HT1080 (cell line): ENCODE results near the gene THBD. TPM values are rescaled to one million over a fixed set of nuclear protein-coding genes. Genes with fewer than 3 reads are reported as not detected.
A peak's percentile ranks its signal among the peaks of the same experiment; 100 is the strongest.

Experiments
- DNase-seq: peaks from one replicate; pipeline ENCODE4 v3.0.0-alpha.2; 2015; ENCODE audit warnings: low read depth
- total RNA-seq: library from RNA; depleted of rRNA; stranded (reverse); fragments of >200 nt; shearing (Covaris generic); gene quantifications from 2 replicates; pipeline ENCODE4 v1.2.3, GENCODE V29; 2014

THBD gene
- total RNA-seq, 1 experiment from 2014 or later = not detected

DNA sequence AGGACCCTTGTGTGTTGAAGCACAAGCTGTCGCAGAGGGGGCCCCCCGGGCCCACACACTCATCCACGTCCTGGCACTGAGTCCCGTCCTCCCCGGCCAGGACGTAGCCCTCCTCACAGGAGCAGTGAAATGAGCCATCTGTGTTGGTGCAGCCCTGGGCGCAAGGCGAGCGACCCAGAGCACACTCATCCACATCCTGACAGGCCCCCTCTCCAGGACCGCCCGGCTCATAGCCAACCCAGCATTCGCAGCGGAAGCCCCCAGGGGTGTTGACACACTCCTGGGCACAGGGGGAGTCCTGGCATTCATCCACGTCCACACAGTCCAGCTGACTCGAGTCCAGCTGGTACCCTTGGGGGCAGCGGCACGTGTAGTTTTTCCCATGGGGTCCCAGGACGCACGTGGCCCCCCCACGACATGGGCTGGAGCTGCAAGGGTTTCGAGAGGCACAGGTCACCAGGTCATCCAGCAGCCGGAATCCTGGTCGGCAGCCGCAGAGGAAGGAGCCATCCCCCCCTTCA lies 35.4 kb upstream of the THBD start:
- no peak for DNase-seq

- no peak for DNase-seq
Measured at GRCh38 chr20:23084282-23084844, 34.9 kb upstream of the THBD start.

DNA sequence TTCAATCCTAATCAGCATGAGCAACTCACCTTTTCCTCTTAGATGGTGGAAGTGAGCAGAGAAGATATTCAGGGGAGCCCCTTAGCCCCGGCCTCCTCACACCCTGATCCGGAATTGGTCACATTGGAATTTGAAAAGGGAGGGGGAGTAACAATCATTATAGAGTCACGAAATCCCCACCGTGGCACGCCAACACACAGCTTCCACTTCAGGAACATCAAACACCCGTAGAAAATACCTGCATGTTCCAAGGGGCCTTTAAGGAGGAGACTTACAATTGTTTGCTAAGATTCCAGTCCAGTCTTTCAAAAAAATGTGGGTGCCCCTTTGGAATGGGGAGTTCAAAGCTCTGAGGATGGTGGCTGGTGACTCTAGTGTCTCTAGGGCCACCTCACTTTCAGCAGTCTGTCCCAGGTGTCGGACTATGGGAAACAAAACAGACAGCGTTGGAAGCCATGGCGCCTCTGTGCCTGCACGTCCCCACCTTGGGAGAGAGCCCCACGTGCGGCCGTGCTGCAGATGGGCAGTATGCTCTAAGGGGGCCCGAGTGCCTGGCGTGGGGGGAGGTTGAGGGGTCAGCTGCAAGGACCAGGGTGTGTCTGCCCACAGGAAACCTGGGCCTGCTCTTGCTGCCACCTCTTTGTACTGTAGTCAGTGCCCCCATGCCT lies 34.2 kb upstream of the THBD start:
- no peak for DNase-seq

GRCh38 chr20:23082846-23083552 lies 33.5 kb upstream of the THBD start:
- DNase-seq = no peak

GRCh38 chr20:23081263-23081819 lies 31.9 kb upstream of the THBD start:
- no peak for DNase-seq

GRCh38 chr20:23080521-23080920 lies 31.0 kb upstream of the THBD start:
- no peak for DNase-seq

- no peak for DNase-seq
Measured at GRCh38 chr20:23079926-23080325, 30.5 kb upstream of the THBD start.

GRCh38 chr20:23079016-23079351 lies 29.5 kb upstream of the THBD start:
- no peak for DNase-seq

GRCh38 chr20:23078351-23079015 lies 29.0 kb upstream of the THBD start:
- DNase-seq = peak; percentile 10

DNA sequence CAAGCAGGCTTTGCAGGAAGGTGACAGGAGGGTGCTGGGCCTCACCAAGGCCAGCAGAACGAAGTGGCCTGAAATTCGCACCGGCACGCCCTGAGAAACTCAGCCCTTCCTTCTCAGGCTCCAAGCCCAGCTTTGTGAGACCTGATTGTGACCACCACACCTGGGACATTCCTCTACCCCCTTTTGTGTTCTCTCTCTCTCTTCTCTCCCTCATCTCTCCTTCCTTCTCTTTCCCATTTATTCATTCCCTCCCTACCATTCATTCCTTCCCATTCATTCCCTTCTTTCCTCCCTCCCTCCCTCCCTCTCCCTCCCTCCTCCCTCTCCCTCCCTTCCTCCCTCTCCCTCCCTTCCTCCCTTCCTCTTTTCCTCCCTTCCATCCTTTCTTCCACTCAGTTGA lies 27.8 kb upstream of the THBD start:
- DNase-seq = no peak

DNA sequence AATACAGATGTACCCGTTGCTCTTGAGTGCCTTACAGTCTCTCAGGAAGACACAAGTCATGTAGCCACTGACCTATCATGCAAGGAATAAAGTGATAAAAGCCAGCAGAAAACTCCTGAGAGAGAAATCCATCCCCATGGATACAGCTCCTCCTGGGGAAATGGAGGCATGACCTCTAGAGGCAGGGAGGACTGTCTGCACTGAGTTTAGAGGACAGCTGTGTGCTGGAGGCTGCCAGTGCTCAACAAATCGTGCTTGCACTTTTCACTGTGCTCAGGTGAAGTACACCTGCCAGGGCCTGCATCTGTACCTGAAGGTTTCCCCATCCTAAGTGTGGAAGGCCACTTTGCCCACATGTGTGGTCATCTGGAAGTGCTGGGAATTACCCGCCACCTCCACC lies 24.6 kb upstream of the THBD start:
- DNase-seq = no peak

- no peak for DNase-seq
Measured at GRCh38 chr20:23072892-23073586, 23.6 kb upstream of the THBD start.

- DNase-seq = no peak
Measured at GRCh38 chr20:23071996-23072395, 22.5 kb upstream of the THBD start.

GRCh38 chr20:23071398-23071797 lies 21.9 kb upstream of the THBD start:
- DNase-seq = no peak

GRCh38 chr20:23069108-23069507 lies 19.6 kb upstream of the THBD start:
- DNase-seq = no peak

GRCh38 chr20:23068283-23068682 lies 18.8 kb upstream of the THBD start:
- no peak for DNase-seq

GRCh38 chr20:23066772-23067171 lies 17.3 kb upstream of the THBD start:
- DNase-seq = no peak

GRCh38 chr20:23065266-23066201 lies 16.1 kb upstream of the THBD start:
- no peak for DNase-seq

DNA sequence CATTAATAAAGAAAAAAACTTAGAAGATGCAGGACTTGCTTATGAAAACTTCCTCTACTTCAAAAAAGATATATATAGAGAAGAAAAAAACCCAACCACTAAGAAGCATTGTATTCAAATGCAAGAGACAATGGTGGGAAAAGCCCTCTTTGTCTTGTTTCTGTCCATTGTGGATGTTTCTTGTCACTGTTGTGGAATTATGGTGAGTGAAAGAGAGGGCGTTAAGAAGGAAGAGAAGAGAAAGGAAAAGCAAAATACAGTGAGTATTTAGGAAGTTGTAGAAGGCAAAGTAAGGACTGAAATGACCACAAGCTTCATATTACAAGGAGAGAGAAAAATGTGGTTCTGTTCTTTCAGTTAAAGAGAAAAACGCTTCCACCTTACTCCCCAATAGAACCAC lies 14.1 kb upstream of the THBD start:
- DNase-seq = no peak

DNA sequence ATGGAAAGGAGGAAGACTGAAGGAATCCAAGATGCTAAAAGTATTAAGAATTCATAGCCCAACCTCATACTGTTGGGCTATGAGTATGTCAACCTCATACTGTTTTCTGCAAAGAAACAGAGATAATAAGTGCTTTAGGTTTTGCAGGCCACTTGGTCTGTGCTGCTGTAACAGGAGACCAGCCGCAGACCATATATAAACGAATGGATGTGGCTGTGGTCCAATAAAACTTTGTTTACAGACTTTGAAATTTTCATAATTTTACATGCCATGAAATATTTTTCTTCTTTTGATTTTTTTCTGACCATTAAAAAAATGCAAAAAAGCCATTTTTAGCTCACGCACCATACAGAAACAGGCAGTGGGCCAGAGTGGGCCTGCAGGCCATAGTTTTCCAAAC lies 13.7 kb upstream of the THBD start:
- DNase-seq = no peak
